K562 (cell line): Measurements from ENCODE around the gene ALDH9A1. TPM values are rescaled to one million over a fixed set of nuclear protein-coding genes. Genes with fewer than 3 reads are reported as not detected.

Source experiments
- CBX3 ChIP-seq, 2 experiments: IDR thresholded peaks; 1 replicate in 1 of 2; 2 replicates in 1 of 2; pipeline ENCODE4 v1.6.1; 2012; ENCODE audit warnings: inconsistent platforms in 2 of 2, low read length in 2 of 2, borderline replicate concordance in 1 of 2, control low read depth in 1 of 2
- CHAMP1 ChIP-seq: fragments of 450-650 bp; IDR thresholded peaks from 2 replicates; pipeline ENCODE4 v1.6.1; 2016; ENCODE audit warnings: mild to moderate bottlenecking
- ELF4 ChIP-seq: fragments of 450-650 bp; formaldehyde crosslinking; IDR thresholded peaks from 2 replicates; pipeline ENCODE4 v1.4.0; 2022; ENCODE audit warnings: missing genetic modification characterization
- HLTF ChIP-seq: fragments of 450-650 bp; IDR thresholded peaks from 2 replicates; pipeline ENCODE4 v1.6.1; 2016
- ILK ChIP-seq: fragments of 450-650 bp; IDR thresholded peaks from 2 replicates; pipeline ENCODE4 v1.6.1; 2016; ENCODE audit warnings: missing genetic modification characterization, low read depth, mild to moderate bottlenecking, missing compliant biosample characterization, moderate library complexity, borderline replicate concordance
- MTA1 ChIP-seq: fragments of 450-650 bp; IDR thresholded peaks from 2 replicates; pipeline ENCODE4 v1.6.1; 2017; ENCODE audit warnings: borderline replicate concordance
- NFYB ChIP-seq: IDR thresholded peaks from 2 replicates; pipeline ENCODE4 v1.6.1; 2011; ENCODE audit warnings: mild to moderate bottlenecking, moderate library complexity; ENCODE audit not compliant: insufficient read length; ENCODE audit errors: extremely low read depth
- polyA plus RNA-seq, 8 experiments: library from polyadenylated mRNA; depleted of rRNA in 4 of 8; stranded (reverse) in 5 of 8; unstranded in 3 of 8; fragments of >200 nt; fragmentation: Nextera tagmentation in 2 of 8; fragmentation: Illumina TruSeq in 1 of 8; extraction: Ambion mirVana in 2 of 8; extraction: Trizol in 1 of 8; gene quantifications; 2 replicates each; pipeline versions ENCODE4 v1.2.1 to v1.2.3, GENCODE V29; 2011 to 2014; ENCODE audit warnings: inconsistent platforms in 1 of 8, missing spikeins in 1 of 8
- total RNA-seq, 7 experiments: library from RNA; depleted of rRNA in 6 of 7; stranded (reverse); fragments of >200 nt in 6 of 7; fragmentation: Illumina TruSeq in 2 of 7; extraction: Trizol in 2 of 7; gene quantifications; 2 replicates each; pipeline versions ENCODE4 v1.2.1 to v1.2.3, GENCODE V29; 2011 to 2021; ENCODE audit warnings: low replicate concordance in 1 of 7
- TF ChIP-seq, protein P1 (sequence below): fragments of 200-600 bp; sonication (generic); IDR thresholded peaks from one replicate; pipeline ENCODE4 v1.6.1; 2012; ENCODE audit warnings: mild to moderate bottlenecking, low read depth, low read length, inconsistent platforms
- TF ChIP-seq, protein P2 (sequence below): fragments of 250-450 bp; sonication (Bioruptor Pico); IDR thresholded peaks from 2 replicates; pipeline ENCODE4 v1.5.0; 2020; ENCODE audit warnings: mild to moderate bottlenecking, borderline replicate concordance

Gene ALDH9A1
- total and polyA plus RNA-seq, 9 of the 15 experiments (the other 6 are each of a cell fraction or from before 2014, with no cell fraction given) = 26.5 to 54.3 (median 39.2) TPM

- TF ChIP-seq, protein P1, sequence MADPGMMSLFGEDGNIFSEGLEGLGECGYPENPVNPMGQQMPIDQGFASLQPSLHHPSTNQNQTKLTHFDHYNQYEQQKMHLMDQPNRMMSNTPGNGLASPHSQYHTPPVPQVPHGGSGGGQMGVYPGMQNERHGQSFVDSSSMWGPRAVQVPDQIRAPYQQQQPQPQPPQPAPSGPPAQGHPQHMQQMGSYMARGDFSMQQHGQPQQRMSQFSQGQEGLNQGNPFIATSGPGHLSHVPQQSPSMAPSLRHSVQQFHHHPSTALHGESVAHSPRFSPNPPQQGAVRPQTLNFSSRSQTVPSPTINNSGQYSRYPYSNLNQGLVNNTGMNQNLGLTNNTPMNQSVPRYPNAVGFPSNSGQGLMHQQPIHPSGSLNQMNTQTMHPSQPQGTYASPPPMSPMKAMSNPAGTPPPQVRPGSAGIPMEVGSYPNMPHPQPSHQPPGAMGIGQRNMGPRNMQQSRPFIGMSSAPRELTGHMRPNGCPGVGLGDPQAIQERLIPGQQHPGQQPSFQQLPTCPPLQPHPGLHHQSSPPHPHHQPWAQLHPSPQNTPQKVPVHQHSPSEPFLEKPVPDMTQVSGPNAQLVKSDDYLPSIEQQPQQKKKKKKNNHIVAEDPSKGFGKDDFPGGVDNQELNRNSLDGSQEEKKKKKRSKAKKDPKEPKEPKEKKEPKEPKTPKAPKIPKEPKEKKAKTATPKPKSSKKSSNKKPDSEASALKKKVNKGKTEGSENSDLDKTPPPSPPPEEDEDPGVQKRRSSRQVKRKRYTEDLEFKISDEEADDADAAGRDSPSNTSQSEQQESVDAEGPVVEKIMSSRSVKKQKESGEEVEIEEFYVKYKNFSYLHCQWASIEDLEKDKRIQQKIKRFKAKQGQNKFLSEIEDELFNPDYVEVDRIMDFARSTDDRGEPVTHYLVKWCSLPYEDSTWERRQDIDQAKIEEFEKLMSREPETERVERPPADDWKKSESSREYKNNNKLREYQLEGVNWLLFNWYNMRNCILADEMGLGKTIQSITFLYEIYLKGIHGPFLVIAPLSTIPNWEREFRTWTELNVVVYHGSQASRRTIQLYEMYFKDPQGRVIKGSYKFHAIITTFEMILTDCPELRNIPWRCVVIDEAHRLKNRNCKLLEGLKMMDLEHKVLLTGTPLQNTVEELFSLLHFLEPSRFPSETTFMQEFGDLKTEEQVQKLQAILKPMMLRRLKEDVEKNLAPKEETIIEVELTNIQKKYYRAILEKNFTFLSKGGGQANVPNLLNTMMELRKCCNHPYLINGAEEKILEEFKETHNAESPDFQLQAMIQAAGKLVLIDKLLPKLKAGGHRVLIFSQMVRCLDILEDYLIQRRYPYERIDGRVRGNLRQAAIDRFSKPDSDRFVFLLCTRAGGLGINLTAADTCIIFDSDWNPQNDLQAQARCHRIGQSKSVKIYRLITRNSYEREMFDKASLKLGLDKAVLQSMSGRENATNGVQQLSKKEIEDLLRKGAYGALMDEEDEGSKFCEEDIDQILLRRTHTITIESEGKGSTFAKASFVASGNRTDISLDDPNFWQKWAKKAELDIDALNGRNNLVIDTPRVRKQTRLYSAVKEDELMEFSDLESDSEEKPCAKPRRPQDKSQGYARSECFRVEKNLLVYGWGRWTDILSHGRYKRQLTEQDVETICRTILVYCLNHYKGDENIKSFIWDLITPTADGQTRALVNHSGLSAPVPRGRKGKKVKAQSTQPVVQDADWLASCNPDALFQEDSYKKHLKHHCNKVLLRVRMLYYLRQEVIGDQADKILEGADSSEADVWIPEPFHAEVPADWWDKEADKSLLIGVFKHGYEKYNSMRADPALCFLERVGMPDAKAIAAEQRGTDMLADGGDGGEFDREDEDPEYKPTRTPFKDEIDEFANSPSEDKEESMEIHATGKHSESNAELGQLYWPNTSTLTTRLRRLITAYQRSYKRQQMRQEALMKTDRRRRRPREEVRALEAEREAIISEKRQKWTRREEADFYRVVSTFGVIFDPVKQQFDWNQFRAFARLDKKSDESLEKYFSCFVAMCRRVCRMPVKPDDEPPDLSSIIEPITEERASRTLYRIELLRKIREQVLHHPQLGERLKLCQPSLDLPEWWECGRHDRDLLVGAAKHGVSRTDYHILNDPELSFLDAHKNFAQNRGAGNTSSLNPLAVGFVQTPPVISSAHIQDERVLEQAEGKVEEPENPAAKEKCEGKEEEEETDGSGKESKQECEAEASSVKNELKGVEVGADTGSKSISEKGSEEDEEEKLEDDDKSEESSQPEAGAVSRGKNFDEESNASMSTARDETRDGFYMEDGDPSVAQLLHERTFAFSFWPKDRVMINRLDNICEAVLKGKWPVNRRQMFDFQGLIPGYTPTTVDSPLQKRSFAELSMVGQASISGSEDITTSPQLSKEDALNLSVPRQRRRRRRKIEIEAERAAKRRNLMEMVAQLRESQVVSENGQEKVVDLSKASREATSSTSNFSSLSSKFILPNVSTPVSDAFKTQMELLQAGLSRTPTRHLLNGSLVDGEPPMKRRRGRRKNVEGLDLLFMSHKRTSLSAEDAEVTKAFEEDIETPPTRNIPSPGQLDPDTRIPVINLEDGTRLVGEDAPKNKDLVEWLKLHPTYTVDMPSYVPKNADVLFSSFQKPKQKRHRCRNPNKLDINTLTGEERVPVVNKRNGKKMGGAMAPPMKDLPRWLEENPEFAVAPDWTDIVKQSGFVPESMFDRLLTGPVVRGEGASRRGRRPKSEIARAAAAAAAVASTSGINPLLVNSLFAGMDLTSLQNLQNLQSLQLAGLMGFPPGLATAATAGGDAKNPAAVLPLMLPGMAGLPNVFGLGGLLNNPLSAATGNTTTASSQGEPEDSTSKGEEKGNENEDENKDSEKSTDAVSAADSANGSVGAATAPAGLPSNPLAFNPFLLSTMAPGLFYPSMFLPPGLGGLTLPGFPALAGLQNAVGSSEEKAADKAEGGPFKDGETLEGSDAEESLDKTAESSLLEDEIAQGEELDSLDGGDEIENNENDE = no peak
- TF ChIP-seq CHAMP1 (no peak), MTA1 (no peak), HLTF (no peak), NFYB (no peak), CBX3 (IDR thresholded peaks at IDR 0.05; ENCODE audit: borderline replicate concordance in 1 of 2, low read length in 2 of 2) (no peak), ELF4 (no peak), ILK (tag) (no peak)
- TF ChIP-seq, protein P2, sequence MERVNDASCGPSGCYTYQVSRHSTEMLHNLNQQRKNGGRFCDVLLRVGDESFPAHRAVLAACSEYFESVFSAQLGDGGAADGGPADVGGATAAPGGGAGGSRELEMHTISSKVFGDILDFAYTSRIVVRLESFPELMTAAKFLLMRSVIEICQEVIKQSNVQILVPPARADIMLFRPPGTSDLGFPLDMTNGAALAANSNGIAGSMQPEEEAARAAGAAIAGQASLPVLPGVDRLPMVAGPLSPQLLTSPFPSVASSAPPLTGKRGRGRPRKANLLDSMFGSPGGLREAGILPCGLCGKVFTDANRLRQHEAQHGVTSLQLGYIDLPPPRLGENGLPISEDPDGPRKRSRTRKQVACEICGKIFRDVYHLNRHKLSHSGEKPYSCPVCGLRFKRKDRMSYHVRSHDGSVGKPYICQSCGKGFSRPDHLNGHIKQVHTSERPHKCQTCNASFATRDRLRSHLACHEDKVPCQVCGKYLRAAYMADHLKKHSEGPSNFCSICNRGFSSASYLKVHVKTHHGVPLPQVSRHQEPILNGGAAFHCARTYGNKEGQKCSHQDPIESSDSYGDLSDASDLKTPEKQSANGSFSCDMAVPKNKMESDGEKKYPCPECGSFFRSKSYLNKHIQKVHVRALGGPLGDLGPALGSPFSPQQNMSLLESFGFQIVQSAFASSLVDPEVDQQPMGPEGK (CRISPR knock-in tag) = no peak
Observed at GRCh38 chr1:165675794-165676193, 22.6 kb downstream of the ALDH9A1 start (continued).
